Ascending aorta (tissue), 2 donors: Measurements from ENCODE around the gene TC2N. TPM values are rescaled to one million over a fixed set of nuclear protein-coding genes. Genes with fewer than 3 reads are reported as not detected.

Source experiments
- DNase-seq, 2 donors: peaks; one replicate each; pipeline ENCODE4 v3.0.0-alpha.2; 2019; ENCODE audit warnings: low spot score in 2 of 2
- H3K27ac ChIP-seq, 2 donors: fragments of 200-600 bp; sonication (generic); one replicate each; pipeline ENCODE4 v1.5.1; 2016 to 2017; ENCODE audit warnings: mild to moderate bottlenecking in 1 of 2
- H3K27me3 ChIP-seq: fragments of 200-600 bp; sonication (generic); one replicate; pipeline ENCODE4 v1.5.1; 2017
- H3K36me3 ChIP-seq, 2 donors: fragments of 200-600 bp; sonication (generic); one replicate each; pipeline ENCODE4 v1.5.1; 2016
- H3K4me1 ChIP-seq, 2 donors: fragments of 200-600 bp; sonication (generic); one replicate each; pipeline ENCODE4 v1.5.1; 2016 to 2017; ENCODE audit warnings: mild to moderate bottlenecking in 1 of 2
- H3K4me3 ChIP-seq, 2 donors: fragments of 200-600 bp; sonication (generic); one replicate each; pipeline ENCODE4 v1.5.1; 2016 to 2017; ENCODE audit warnings: mild to moderate bottlenecking in 1 of 2
- H3K9me3 ChIP-seq, 2 donors: fragments of 200-600 bp; sonication (generic); one replicate each; pipeline ENCODE4 v1.5.1; 2016
- CTCF ChIP-seq, 3 experiments: fragments of 200-600 bp in 2 of 3; fragments of 450-650 bp in 1 of 3; sonication (generic) in 2 of 3; IDR thresholded peaks; one replicate each; pipeline ENCODE4 v1.5.1; 2016 to 2019; ENCODE audit warnings: antibody characterized with exemption in 3 of 3, mild to moderate bottlenecking in 1 of 3, moderate library complexity in 1 of 3
- intact Hi-C: fragments of 100-400 bp; cut with DNase I; formaldehyde crosslinking; loops from one replicate; pipeline ENCODE4 v1.15.1; 2023
- total RNA-seq: library from RNA; depleted of rRNA; stranded (reverse); fragments of >200 nt; gene quantifications from one replicate; pipeline ENCODE4 v1.1.0, GENCODE V29; 2016

Gene TC2N
- total RNA-seq, 1 donor from 2014 or later = 37.8 TPM

GRCh38 chr14:91889477-91890211 is 22.3 kb upstream of the TC2N start:
- Histone ChIP-seq H3K36me3 (peaks cover 30 to 64% of the 10 kb centered on the region in 2 donors), H3K9me3 (no peaks in the 10 kb centered on the region), H3K4me1 (peaks cover 35 to 68% of the 10 kb centered on the region in 2 donors), H3K27ac (peak overlapping the region; percentile 91 to 95), H3K4me3 (peak overlapping the region in 1 of 2 donors; percentile 3), H3K27me3 (no peaks in the 10 kb centered on the region)
- intact Hi-C loops = no loop called here
- no peak for TF ChIP-seq CTCF (IDR thresholded peaks at IDR 0.05)
- no peak for DNase-seq

- H3K9me3 ChIP-seq = no peaks in the 10 kb centered on the region
- no peak for DNase-seq
- peaks cover 30 to 65% of the 10 kb centered on the region in 2 donors for H3K36me3 ChIP-seq
- H3K27me3 ChIP-seq = no peaks in the 10 kb centered on the region
- no peak for TF ChIP-seq CTCF (IDR thresholded peaks at IDR 0.05)
- peak overlapping the region in 1 of 2 donors; percentile 3 for H3K4me3 ChIP-seq
- H3K27ac ChIP-seq = peak overlapping the region; percentile 91 to 95
- intact Hi-C loops = no loop called here
- H3K4me1 ChIP-seq = peaks cover 37 to 72% of the 10 kb centered on the region in 2 donors
Observed at GRCh38 chr14:91888641-91889476, 21.5 kb upstream of the TC2N start.

GRCh38 chr14:91886961-91887360 is 19.6 kb upstream of the TC2N start:
- TF ChIP-seq CTCF (IDR thresholded peaks at IDR 0.05) = no peak
- no peaks in the 10 kb centered on the region for H3K27me3 ChIP-seq
- DNase-seq = no peak
- H3K4me1 ChIP-seq = peaks cover 29 to 73% of the 10 kb centered on the region in 2 donors
- no peak overlapping the region for H3K4me3 ChIP-seq
- peak overlapping the region; percentile 80 to 91 for H3K27ac ChIP-seq
- intact Hi-C loops = no loop called here
- H3K36me3 ChIP-seq = peaks cover 35 to 57% of the 10 kb centered on the region in 2 donors
- no peaks in the 10 kb centered on the region for H3K9me3 ChIP-seq

- intact Hi-C loops = no loop called here
- no peaks in the 10 kb centered on the region for H3K27me3 ChIP-seq
- TF ChIP-seq CTCF (IDR thresholded peaks at IDR 0.05) = no peak
- peaks cover 27 to 64% of the 10 kb centered on the region in 2 donors for H3K4me1 ChIP-seq
- no peaks in the 10 kb centered on the region for H3K9me3 ChIP-seq
- no peak for DNase-seq
- peaks cover 38 to 55% of the 10 kb centered on the region in 2 donors for H3K36me3 ChIP-seq
- no peak overlapping the region for H3K4me3 ChIP-seq
- H3K27ac ChIP-seq = peak overlapping the region; percentile 80 to 91
Observed at GRCh38 chr14:91885839-91886238, 18.5 kb upstream of the TC2N start.

- Histone ChIP-seq H3K27me3 (no peaks in the 10 kb centered on the region), H3K4me3 (no peak overlapping the region), H3K36me3 (peaks cover 43 to 54% of the 10 kb centered on the region in 2 donors), H3K9me3 (no peaks in the 10 kb centered on the region), H3K4me1 (peaks cover 20 to 60% of the 10 kb centered on the region in 2 donors), H3K27ac (peak overlapping the region; percentile 80 to 91)
- intact Hi-C loops = no loop called here
- TF ChIP-seq CTCF (IDR thresholded peaks at IDR 0.05) = no peak
- DNase-seq = no peak
Observed at GRCh38 chr14:91885113-91885712, 17.9 kb upstream of the TC2N start.
